ENCODE data around the gene RNPEP.

- TF ChIP-seq CTCF (IDR thresholded peaks at IDR 0.05; ENCODE audit: control extremely low read depth in 1 of 3, insufficient read depth in 1 of 3, low read depth in 1 of 3, low read length in 3 of 3): no peak
- TF ChIP-seq POLR2AphosphoS5 (IDR thresholded peaks at IDR 0.05; ENCODE audit: low read depth, low read length): no peak
These were observed 56.4 kb downstream of the RNPEP start for GRCh38 chr1:202038688-202039346.
